ENCODE measurements around the gene ACOT11.

The ACOT11 gene

GRCh38 chr1:54571803-54572541 is 23.9 kb downstream of the ACOT11 start:
- Histone ChIP-seq H3K9ac (ENCODE audit: low read length) (no peak overlapping the region), H3K36me3 (ENCODE audit: control insufficient read depth, insufficient read depth, low read length) (no peaks in the 10 kb centered on the region), H3K27me3 (ENCODE audit: control insufficient read depth, insufficient read depth, low read length) (no peaks in the 10 kb centered on the region)

GRCh38 chr1:54572542-54572850 is 24.5 kb downstream of the ACOT11 start:
- Histone ChIP-seq H3K27me3 (ENCODE audit: control insufficient read depth, insufficient read depth, low read length) (no peaks in the 10 kb centered on the region), H3K36me3 (ENCODE audit: control insufficient read depth, insufficient read depth, low read length) (no peaks in the 10 kb centered on the region), H3K9me3 (ENCODE audit: control insufficient read depth, low read length) (no peaks in the 10 kb centered on the region), H3K4me1 (ENCODE audit: control insufficient read depth, insufficient read depth, low read length) (peaks cover 8% of the 10 kb centered on the region), H3K9ac (ENCODE audit: low read length) (no peak overlapping the region), H3K4me3 (ENCODE audit: low read length) (no peak overlapping the region)

More at GRCh38 chr1:54571803-54572541, 23.9 kb downstream of the ACOT11 start:
- Histone ChIP-seq H3K9me3 (ENCODE audit: control insufficient read depth, low read length) (no peaks in the 10 kb centered on the region), H3K4me1 (ENCODE audit: control insufficient read depth, insufficient read depth, low read length) (peaks cover 9% of the 10 kb centered on the region), H3K4me3 (ENCODE audit: low read length) (no peak overlapping the region)

- Histone ChIP-seq H3K9me3 (ENCODE audit: control insufficient read depth, low read length) (no peaks in the 10 kb centered on the region), H3K27me3 (ENCODE audit: control insufficient read depth, insufficient read depth, low read length) (no peaks in the 10 kb centered on the region), H3K9ac (ENCODE audit: low read length) (no peak overlapping the region), H3K36me3 (ENCODE audit: control insufficient read depth, insufficient read depth, low read length) (no peaks in the 10 kb centered on the region), H3K4me3 (ENCODE audit: low read length) (no peak overlapping the region), H3K4me1 (ENCODE audit: control insufficient read depth, insufficient read depth, low read length) (peaks cover 14% of the 10 kb centered on the region)
These were observed 26.2 kb downstream of the ACOT11 start for GRCh38 chr1:54574158-54574778.

- H3K4me1 ChIP-seq (ENCODE audit: control insufficient read depth, insufficient read depth, low read length), result peaks cover 17% of the 10 kb centered on the region
- H3K9me3 ChIP-seq (ENCODE audit: control insufficient read depth, low read length), result no peaks in the 10 kb centered on the region
- H3K4me3 ChIP-seq (ENCODE audit: low read length), result no peak overlapping the region
- no peaks in the 10 kb centered on the region for H3K27me3 ChIP-seq (ENCODE audit: control insufficient read depth, insufficient read depth, low read length)
- H3K9ac ChIP-seq (ENCODE audit: low read length), result no peak overlapping the region
- H3K36me3 ChIP-seq (ENCODE audit: control insufficient read depth, insufficient read depth, low read length), result no peaks in the 10 kb centered on the region
These were observed 27.1 kb downstream of the ACOT11 start for GRCh38 chr1:54575161-54575560.

GRCh38 chr1:54575605-54576290 is 27.7 kb downstream of the ACOT11 start:
- no peaks in the 10 kb centered on the region for H3K27me3 ChIP-seq (ENCODE audit: control insufficient read depth, insufficient read depth, low read length)
- no peaks in the 10 kb centered on the region for H3K36me3 ChIP-seq (ENCODE audit: control insufficient read depth, insufficient read depth, low read length)
- H3K9ac ChIP-seq (ENCODE audit: low read length), result no peak overlapping the region
- peaks cover 22% of the 10 kb centered on the region for H3K4me1 ChIP-seq (ENCODE audit: control insufficient read depth, insufficient read depth, low read length)
- no peak overlapping the region for H3K4me3 ChIP-seq (ENCODE audit: low read length)
- H3K9me3 ChIP-seq (ENCODE audit: control insufficient read depth, low read length), result no peaks in the 10 kb centered on the region

- Histone ChIP-seq H3K4me3 (ENCODE audit: low read length) (no peak overlapping the region), H3K9me3 (ENCODE audit: control insufficient read depth, low read length) (no peaks in the 10 kb centered on the region), H3K27me3 (ENCODE audit: control insufficient read depth, insufficient read depth, low read length) (no peaks in the 10 kb centered on the region), H3K9ac (ENCODE audit: low read length) (no peak overlapping the region), H3K4me1 (ENCODE audit: control insufficient read depth, insufficient read depth, low read length) (peaks cover 38% of the 10 kb centered on the region), H3K36me3 (ENCODE audit: control insufficient read depth, insufficient read depth, low read length) (no peaks in the 10 kb centered on the region)
These were observed 29.6 kb downstream of the ACOT11 start for GRCh38 chr1:54577612-54578011.

- no peak overlapping the region for H3K9ac ChIP-seq (ENCODE audit: low read length)
These were observed 31.3 kb downstream of the ACOT11 start for GRCh38 chr1:54579337-54579781.

GRCh38 chr1:54580856-54581550 is 33.0 kb downstream of the ACOT11 start:
- peaks cover 8% of the 10 kb centered on the region for H3K36me3 ChIP-seq (ENCODE audit: control insufficient read depth, insufficient read depth, low read length)
- H3K4me3 ChIP-seq (ENCODE audit: low read length), result no peak overlapping the region
- no peaks in the 10 kb centered on the region for H3K27me3 ChIP-seq (ENCODE audit: control insufficient read depth, insufficient read depth, low read length)
- H3K4me1 ChIP-seq (ENCODE audit: control insufficient read depth, insufficient read depth, low read length), result peaks cover 38% of the 10 kb centered on the region
- H3K9ac ChIP-seq (ENCODE audit: low read length), result peak overlapping the region; percentile 51
- no peaks in the 10 kb centered on the region for H3K9me3 ChIP-seq (ENCODE audit: control insufficient read depth, low read length)

More at GRCh38 chr1:54579337-54579781, 31.3 kb downstream of the ACOT11 start:
- H3K27me3 ChIP-seq (ENCODE audit: control insufficient read depth, insufficient read depth, low read length), result no peaks in the 10 kb centered on the region
- H3K36me3 ChIP-seq (ENCODE audit: control insufficient read depth, insufficient read depth, low read length), result no peaks in the 10 kb centered on the region
- H3K9me3 ChIP-seq (ENCODE audit: control insufficient read depth, low read length), result no peaks in the 10 kb centered on the region
- peaks cover 38% of the 10 kb centered on the region for H3K4me1 ChIP-seq (ENCODE audit: control insufficient read depth, insufficient read depth, low read length)
- H3K4me3 ChIP-seq (ENCODE audit: low read length), result no peak overlapping the region

- H3K36me3 ChIP-seq (ENCODE audit: control insufficient read depth, insufficient read depth, low read length), result peaks cover 8% of the 10 kb centered on the region
- peaks cover 38% of the 10 kb centered on the region for H3K4me1 ChIP-seq (ENCODE audit: control insufficient read depth, insufficient read depth, low read length)
- no peaks in the 10 kb centered on the region for H3K9me3 ChIP-seq (ENCODE audit: control insufficient read depth, low read length)
- H3K9ac ChIP-seq (ENCODE audit: low read length), result peak overlapping the region; percentile 51
- no peaks in the 10 kb centered on the region for H3K27me3 ChIP-seq (ENCODE audit: control insufficient read depth, insufficient read depth, low read length)
- no peak overlapping the region for H3K4me3 ChIP-seq (ENCODE audit: low read length)
These were observed 33.6 kb downstream of the ACOT11 start for GRCh38 chr1:54581621-54582035.

GRCh38 chr1:54582566-54583306 is 34.7 kb downstream of the ACOT11 start:
- no peaks in the 10 kb centered on the region for H3K9me3 ChIP-seq (ENCODE audit: control insufficient read depth, low read length)
- H3K36me3 ChIP-seq (ENCODE audit: control insufficient read depth, insufficient read depth, low read length), result peaks cover 8% of the 10 kb centered on the region
- no peak overlapping the region for H3K4me3 ChIP-seq (ENCODE audit: low read length)
- no peaks in the 10 kb centered on the region for H3K27me3 ChIP-seq (ENCODE audit: control insufficient read depth, insufficient read depth, low read length)
- H3K4me1 ChIP-seq (ENCODE audit: control insufficient read depth, insufficient read depth, low read length), result peaks cover 36% of the 10 kb centered on the region
- H3K9ac ChIP-seq (ENCODE audit: low read length), result no peak overlapping the region

- H3K4me3 ChIP-seq (ENCODE audit: low read length), result no peak overlapping the region
- no peaks in the 10 kb centered on the region for H3K9me3 ChIP-seq (ENCODE audit: control insufficient read depth, low read length)
- H3K9ac ChIP-seq (ENCODE audit: low read length), result no peak overlapping the region
- H3K27me3 ChIP-seq (ENCODE audit: control insufficient read depth, insufficient read depth, low read length), result no peaks in the 10 kb centered on the region
- H3K36me3 ChIP-seq (ENCODE audit: control insufficient read depth, insufficient read depth, low read length), result peaks cover 8% of the 10 kb centered on the region
- H3K4me1 ChIP-seq (ENCODE audit: control insufficient read depth, insufficient read depth, low read length), result peaks cover 31% of the 10 kb centered on the region
These were observed 35.3 kb downstream of the ACOT11 start for GRCh38 chr1:54583307-54583686.
